HEK293T (cell line): ENCODE data around the gene GLI1.

Source experiments
- CTCF ChIA-PET: fragments of 350-600 bp; formaldehyde crosslinking; extraction: SDS; loops from one replicate; lab custom pipeline; 2021; ENCODE audit warnings: antibody characterized with exemption, inconsistent platforms; lab: Yijun Ruan, JAX
- POLR2A ChIA-PET: fragments of 350-600 bp; formaldehyde crosslinking; extraction: SDS; loops from one replicate; lab custom pipeline; 2020; ENCODE audit warnings: antibody characterized with exemption, inconsistent platforms; lab: Yijun Ruan, JAX
- DNase-seq: peaks from one replicate; pipeline ENCODE4 v3.0.0; 2012; ENCODE audit warnings: mixed read lengths; ENCODE audit errors: extremely low spot score
- ARNT ChIP-seq: fragments of 450-650 bp; IDR thresholded peaks from 2 replicates; pipeline ENCODE4 v1.6.1; 2017; ENCODE audit warnings: mild to moderate bottlenecking
- BHLHE40 ChIP-seq: fragments of 450-650 bp; IDR thresholded peaks from 2 replicates; pipeline ENCODE4 v1.6.1; 2016; ENCODE audit warnings: mild to moderate bottlenecking, moderate library complexity, borderline replicate concordance
- CTBP1 ChIP-seq: fragments of 450-650 bp; IDR thresholded peaks from 2 replicates; pipeline ENCODE4 v1.6.1; 2016; ENCODE audit warnings: borderline replicate concordance
- ELF4 ChIP-seq: fragments of 450-650 bp; IDR thresholded peaks from 2 replicates; pipeline ENCODE4 v1.6.1; 2017; ENCODE audit warnings: antibody characterized with exemption
- FOXA1 ChIP-seq: fragments of 450-650 bp; IDR thresholded peaks from 2 replicates; pipeline ENCODE4 v1.6.1; 2016; ENCODE audit warnings: mild to moderate bottlenecking
- FOXK2 ChIP-seq: fragments of 450-650 bp; IDR thresholded peaks from 2 replicates; pipeline ENCODE4 v1.6.1; 2016; ENCODE audit warnings: mild to moderate bottlenecking
- FOXM1 ChIP-seq: fragments of 450-650 bp; IDR thresholded peaks from 2 replicates; pipeline ENCODE4 v1.6.1; 2017; ENCODE audit warnings: mild to moderate bottlenecking, borderline replicate concordance
- HDGF ChIP-seq: fragments of 450-650 bp; IDR thresholded peaks from 2 replicates; pipeline ENCODE4 v1.6.1; 2017; ENCODE audit warnings: antibody characterized with exemption, borderline replicate concordance
- L3MBTL2 ChIP-seq: fragments of 450-650 bp; conservative IDR thresholded peaks from 2 replicates; pipeline ENCODE4 v1.6.1; 2016; ENCODE audit warnings: mild to moderate bottlenecking
- LEF1 ChIP-seq: fragments of 450-650 bp; IDR thresholded peaks from 2 replicates; pipeline ENCODE4 v1.6.1; 2017; ENCODE audit warnings: mild to moderate bottlenecking, borderline replicate concordance
- NFRKB ChIP-seq: fragments of 450-650 bp; IDR thresholded peaks from 2 replicates; pipeline ENCODE4 v1.6.1; 2016; ENCODE audit warnings: mild to moderate bottlenecking, moderate library complexity
- PKNOX1 ChIP-seq: fragments of 450-650 bp; IDR thresholded peaks from 2 replicates; pipeline ENCODE4 v1.6.1; 2016
- SP1 ChIP-seq: fragments of 450-650 bp; IDR thresholded peaks from 2 replicates; pipeline ENCODE4 v1.6.1; 2017
- SUZ12 ChIP-seq: fragments of 450-650 bp; IDR thresholded peaks from 2 replicates; pipeline ENCODE4 v1.6.1; 2016; ENCODE audit warnings: mild to moderate bottlenecking
- TARDBP ChIP-seq: fragments of 450-650 bp; IDR thresholded peaks from 2 replicates; pipeline ENCODE4 v1.6.1; 2016
- ZNF384 ChIP-seq: fragments of 450-650 bp; IDR thresholded peaks from 2 replicates; pipeline ENCODE4 v1.6.1; 2016

GLI1 gene

DNA sequence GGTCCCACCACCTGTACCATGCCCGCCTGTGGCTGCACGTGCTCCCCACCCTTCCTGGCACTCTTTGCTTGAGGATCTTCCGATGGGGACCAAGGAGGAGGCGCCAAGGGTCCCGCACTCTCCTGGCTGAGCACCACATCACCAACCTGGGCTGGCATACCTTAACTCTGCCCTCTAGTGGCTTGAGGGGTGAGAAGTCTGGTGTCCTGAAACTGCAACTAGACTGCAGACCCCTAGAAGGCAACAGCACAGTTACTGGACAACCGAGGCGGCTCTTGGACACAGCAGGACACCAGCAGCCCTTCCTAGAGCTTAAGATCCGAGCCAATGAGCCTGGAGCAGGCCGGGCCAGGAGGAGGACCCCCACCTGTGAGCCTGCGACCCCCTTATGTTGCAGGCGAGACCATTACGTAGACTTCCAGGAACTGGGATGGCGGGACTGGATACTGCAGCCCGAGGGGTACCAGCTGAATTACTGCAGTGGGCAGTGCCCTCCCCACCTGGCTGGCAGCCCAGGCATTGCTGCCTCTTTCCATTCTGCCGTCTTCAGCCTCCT lies 3.4 kb upstream of the GLI1 start:
- DNase-seq = peak; percentile 61
- ChIA-PET CTCF (interaction anchor here (0.8 to 2.2 kb wide), 11 partner anchors 12 to 217 kb away, joined by 3 to 15 read pairs (median 4); no protein-coding TSS in a partner anchor), POLR2A (interaction anchor here (0.7 to 3.4 kb wide), 22 partner anchors 10 to 226 kb away, joined by 3 to 27 read pairs (median 6); partner anchors contain the start of genes DCTN2, DDIT3, INHBC and SHMT2)
- no peak for TF ChIP-seq L3MBTL2
- TF ChIP-seq ELF4 = no peak
- TF ChIP-seq LEF1 = no peak
- TF ChIP-seq ZNF384 = no peak

DNA sequence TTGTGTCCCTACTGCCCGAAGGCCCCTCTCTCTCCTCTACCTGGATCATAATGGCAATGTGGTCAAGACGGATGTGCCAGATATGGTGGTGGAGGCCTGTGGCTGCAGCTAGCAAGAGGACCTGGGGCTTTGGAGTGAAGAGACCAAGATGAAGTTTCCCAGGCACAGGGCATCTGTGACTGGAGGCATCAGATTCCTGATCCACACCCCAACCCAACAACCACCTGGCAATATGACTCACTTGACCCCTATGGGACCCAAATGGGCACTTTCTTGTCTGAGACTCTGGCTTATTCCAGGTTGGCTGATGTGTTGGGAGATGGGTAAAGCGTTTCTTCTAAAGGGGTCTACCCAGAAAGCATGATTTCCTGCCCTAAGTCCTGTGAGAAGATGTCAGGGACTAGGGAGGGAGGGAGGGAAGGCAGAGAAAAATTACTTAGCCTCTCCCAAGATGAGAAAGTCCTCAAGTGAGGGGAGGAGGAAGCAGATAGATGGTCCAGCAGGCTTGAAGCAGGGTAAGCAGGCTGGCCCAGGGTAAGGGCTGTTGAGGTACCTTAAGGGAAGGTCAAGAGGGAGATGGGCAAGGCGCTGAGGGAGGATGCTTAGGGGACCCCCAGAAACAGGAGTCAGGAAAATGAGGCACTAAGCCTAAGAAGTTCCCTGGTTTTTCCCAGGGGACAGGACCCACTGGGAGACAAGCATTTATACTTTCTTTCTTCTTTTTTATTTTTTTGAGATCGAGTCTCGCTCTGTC lies 2.7 kb upstream of the GLI1 start:
- ChIA-PET POLR2A (interaction anchor here (1.1 to 3.4 kb wide), 8 partner anchors 9 to 227 kb away, joined by 3 to 27 read pairs (median 6); partner anchors contain the start of gene SHMT2), CTCF (interaction anchor here (0.9 to 2.2 kb wide), 7 partner anchors 13 to 214 kb away, joined by 3 to 15 read pairs (median 4); no protein-coding TSS in a partner anchor)
- no peak for DNase-seq
- TF ChIP-seq SP1 = no peak
- TF ChIP-seq ELF4 = no peak
- TF ChIP-seq BHLHE40 = no peak
- TF ChIP-seq FOXM1 = no peak
- TF ChIP-seq HDGF = no peak
- no peak for TF ChIP-seq NFRKB
- no peak for TF ChIP-seq LEF1
- TF ChIP-seq FOXA1 = no peak
- TF ChIP-seq SUZ12 = no peak
- no peak for TF ChIP-seq PKNOX1
- no peak for TF ChIP-seq ARNT
- TF ChIP-seq TARDBP = no peak
- TF ChIP-seq L3MBTL2 = no peak
- TF ChIP-seq FOXK2 = no peak
- TF ChIP-seq CTBP1 = no peak
- no peak for TF ChIP-seq ZNF384

- POLR2A ChIA-PET = interaction anchor here (0.8 to 2.0 kb wide), 16 partner anchors 11 to 286 kb away, joined by 3 to 11 read pairs (median 3); partner anchors contain the start of genes ARHGAP9, INHBC, SHMT2 and TSPAN31
- TF ChIP-seq PKNOX1 (no peak), LEF1 (no peak), CTBP1 (no peak), FOXK2 (no peak), BHLHE40 (no peak), TARDBP (no peak)
- CTCF ChIA-PET = interaction anchor here (0.5 to 1.5 kb wide), 31 partner anchors 10 to 347 kb away, joined by 3 to 10 read pairs (median 3); partner anchors contain the start of gene DDIT3
- no peak for DNase-seq
These were observed 925 bp upstream of the GLI1 start for GRCh38 chr12:57458665-57459054.

DNA sequence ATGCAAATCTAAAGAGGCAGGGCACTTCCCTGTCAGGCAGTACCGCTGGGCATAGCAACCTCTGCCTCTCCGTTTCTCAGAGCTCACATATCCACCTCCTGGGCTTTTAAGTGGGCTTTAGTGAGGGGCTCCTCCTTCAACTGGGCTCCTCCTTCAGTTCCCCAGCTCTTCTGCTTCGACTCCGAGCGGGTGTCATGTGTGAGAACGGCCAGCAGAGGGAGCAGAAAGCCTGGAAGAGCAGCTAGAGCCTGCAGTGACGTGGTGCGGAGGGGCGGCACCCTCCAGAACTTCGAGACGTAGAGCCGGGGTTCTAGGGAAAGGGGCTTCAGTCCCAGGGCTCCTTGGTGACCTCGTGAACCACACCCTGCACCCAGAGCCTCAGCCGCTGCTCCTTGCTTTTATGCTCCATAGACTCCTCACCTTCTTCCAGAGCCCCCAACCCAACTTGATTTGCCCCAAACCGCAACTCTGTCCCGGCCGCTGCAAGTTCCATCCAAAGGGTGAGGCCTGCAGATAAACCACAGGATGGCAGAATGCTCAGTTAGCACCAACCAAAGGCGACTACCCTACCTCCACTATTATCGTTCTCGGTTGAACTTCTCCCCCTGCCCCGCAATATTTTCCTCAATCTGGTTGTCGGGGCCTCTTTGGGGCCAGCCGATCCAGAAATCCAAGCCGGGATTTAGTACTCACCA lies 383 bp upstream of the GLI1 start:
- POLR2A ChIA-PET = interaction anchor here (0.7 to 2.0 kb wide), 17 partner anchors 11 to 285 kb away, joined by 3 to 11 read pairs (median 3); partner anchors contain the start of genes ARHGEF25, INHBC, SHMT2 and TSPAN31
- TF ChIP-seq L3MBTL2 (no peak), SUZ12 (no peak), NFRKB (no peak), ZNF384 (no peak), ARNT (no peak), FOXM1 (0 out of 2 replicates have a peak, but pooled peaks have one; percentile 46), CTBP1 (0 out of 2 replicates have a peak, but pooled peaks have one; percentile 22), HDGF (no peak), ELF4 (no peak), LEF1 (no peak)

GRCh38 chr12:57460468-57460784 lies 841 bp downstream of the GLI1 start:
- ChIA-PET POLR2A (interaction anchor here (0.8 to 2.0 kb wide), 2 partner anchors 8 to 55 kb away, joined by 3 to 7 read pairs; no protein-coding TSS in a partner anchor), CTCF (interaction anchor here (0.6 to 0.7 kb wide), 2 partner anchors 17 to 99 kb away, joined by 3 read pairs; no protein-coding TSS in a partner anchor)
- no peak for DNase-seq
- TF ChIP-seq HDGF (no peak), NFRKB (no peak), TARDBP (no peak), ZNF384 (no peak), ARNT (no peak), FOXK2 (no peak), SP1 (no peak), FOXA1 (no peak), CTBP1 (no peak), PKNOX1 (no peak), FOXM1 (no peak), L3MBTL2 (no peak), ELF4 (no peak), SUZ12 (no peak), BHLHE40 (no peak), LEF1 (no peak)

More for the DNA sequence above, 383 bp upstream of the GLI1 start:
- CTCF ChIA-PET = interaction anchor here (0.5 to 1.5 kb wide), 30 partner anchors 10 to 347 kb away, joined by 3 to 10 read pairs (median 3); partner anchors contain the start of gene DDIT3
- peak; percentile 83 for DNase-seq
